ENCODE data around the gene TRPV4.

DNA sequence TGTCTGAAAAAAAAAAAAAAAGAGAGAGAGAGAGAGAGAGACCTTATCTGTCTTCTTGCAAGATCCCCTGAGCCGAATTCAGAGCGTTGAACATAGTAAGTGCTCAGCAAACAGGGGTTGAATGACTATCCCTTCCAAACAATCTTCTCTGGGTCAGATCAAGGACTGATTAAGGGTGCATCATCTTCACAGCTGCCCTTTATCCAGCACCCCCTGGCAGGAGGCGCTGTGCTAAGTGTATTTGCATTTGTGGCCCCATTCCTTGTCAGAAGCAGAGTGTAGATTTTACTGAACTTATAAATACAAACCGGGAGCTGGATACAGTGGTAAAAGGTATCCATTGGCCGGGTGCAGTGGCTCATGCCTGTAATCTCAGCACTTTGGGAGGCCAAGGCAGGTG lies 8.8 kb upstream of the TRPV4 start:
- TF ChIP-seq, protein P1, sequence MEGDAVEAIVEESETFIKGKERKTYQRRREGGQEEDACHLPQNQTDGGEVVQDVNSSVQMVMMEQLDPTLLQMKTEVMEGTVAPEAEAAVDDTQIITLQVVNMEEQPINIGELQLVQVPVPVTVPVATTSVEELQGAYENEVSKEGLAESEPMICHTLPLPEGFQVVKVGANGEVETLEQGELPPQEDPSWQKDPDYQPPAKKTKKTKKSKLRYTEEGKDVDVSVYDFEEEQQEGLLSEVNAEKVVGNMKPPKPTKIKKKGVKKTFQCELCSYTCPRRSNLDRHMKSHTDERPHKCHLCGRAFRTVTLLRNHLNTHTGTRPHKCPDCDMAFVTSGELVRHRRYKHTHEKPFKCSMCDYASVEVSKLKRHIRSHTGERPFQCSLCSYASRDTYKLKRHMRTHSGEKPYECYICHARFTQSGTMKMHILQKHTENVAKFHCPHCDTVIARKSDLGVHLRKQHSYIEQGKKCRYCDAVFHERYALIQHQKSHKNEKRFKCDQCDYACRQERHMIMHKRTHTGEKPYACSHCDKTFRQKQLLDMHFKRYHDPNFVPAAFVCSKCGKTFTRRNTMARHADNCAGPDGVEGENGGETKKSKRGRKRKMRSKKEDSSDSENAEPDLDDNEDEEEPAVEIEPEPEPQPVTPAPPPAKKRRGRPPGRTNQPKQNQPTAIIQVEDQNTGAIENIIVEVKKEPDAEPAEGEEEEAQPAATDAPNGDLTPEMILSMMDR (IDR thresholded peaks at IDR 0.05), result no peak
- no peak for TF ChIP-seq POLR2A (IDR thresholded peaks at IDR 0.05)

Measured in lower leg skin (tissue), 3 donors.